ENCODE results near the gene NXPH3.
A peak's percentile ranks its signal among the peaks of the same experiment; 100 is the strongest.

Gene NXPH3

DNA sequence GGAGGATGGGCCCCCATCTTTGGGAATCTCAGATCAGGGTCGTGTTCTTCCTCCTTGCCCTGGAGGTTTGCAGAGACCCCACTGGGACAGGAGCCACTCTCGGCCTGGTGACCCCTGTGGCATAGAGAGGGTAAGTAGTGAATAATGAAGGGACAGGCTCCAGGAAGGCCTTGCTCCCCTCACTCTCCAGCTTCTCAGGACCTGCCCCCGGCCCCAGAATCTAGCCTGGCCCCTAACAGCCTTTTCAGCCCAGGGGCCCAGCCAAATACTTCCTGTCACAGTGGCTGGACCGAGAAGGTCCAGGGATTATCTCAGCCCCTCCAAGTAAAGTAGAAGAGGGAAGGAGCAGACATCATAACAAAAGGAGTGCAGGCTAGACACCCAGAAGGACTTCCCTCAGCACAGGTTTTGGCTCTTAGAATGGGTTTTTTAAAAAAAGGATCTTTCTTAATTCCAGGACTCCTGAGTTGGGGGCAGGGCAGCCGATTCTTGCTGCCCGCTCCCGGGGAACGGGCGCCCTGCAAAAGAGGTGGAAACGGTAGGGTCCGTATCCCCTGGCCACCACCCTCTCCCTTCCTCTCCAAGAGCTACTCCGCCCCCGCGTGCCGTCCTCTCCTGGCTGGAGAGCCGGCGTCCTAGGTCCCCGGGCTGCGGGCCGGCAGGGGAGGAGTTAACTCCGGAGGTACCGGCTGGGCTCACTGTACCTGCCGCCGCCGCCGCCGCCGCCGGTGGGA, 559 bp upstream of the NXPH3 start:
- peak overlapping the region; percentile 34 for H3K4me3 ChIP-seq (replicated peaks; ENCODE audit: insufficient read depth, low read length)
- no peak overlapping the region for H3K27ac ChIP-seq (replicated peaks)
- no peak for DNase-seq (ENCODE audit: low read depth in 1 of 2, low spot score in 1 of 2)
- H3K27me3 ChIP-seq (ENCODE audit: insufficient read depth, poor library complexity, severe bottlenecking) = peaks cover 21% of the 10 kb centered on the region
- TF ChIP-seq SPI1 (IDR thresholded peaks at IDR 0.05; ENCODE audit: borderline replicate concordance, low read depth) (no peak), GABPA (IDR thresholded peaks at IDR 0.05; ENCODE audit: low read depth) (no peak), POLR2AphosphoS5 (IDR thresholded peaks at IDR 0.05; ENCODE audit: low read depth) (no peak)
- TF ChIP-seq, protein P1, sequence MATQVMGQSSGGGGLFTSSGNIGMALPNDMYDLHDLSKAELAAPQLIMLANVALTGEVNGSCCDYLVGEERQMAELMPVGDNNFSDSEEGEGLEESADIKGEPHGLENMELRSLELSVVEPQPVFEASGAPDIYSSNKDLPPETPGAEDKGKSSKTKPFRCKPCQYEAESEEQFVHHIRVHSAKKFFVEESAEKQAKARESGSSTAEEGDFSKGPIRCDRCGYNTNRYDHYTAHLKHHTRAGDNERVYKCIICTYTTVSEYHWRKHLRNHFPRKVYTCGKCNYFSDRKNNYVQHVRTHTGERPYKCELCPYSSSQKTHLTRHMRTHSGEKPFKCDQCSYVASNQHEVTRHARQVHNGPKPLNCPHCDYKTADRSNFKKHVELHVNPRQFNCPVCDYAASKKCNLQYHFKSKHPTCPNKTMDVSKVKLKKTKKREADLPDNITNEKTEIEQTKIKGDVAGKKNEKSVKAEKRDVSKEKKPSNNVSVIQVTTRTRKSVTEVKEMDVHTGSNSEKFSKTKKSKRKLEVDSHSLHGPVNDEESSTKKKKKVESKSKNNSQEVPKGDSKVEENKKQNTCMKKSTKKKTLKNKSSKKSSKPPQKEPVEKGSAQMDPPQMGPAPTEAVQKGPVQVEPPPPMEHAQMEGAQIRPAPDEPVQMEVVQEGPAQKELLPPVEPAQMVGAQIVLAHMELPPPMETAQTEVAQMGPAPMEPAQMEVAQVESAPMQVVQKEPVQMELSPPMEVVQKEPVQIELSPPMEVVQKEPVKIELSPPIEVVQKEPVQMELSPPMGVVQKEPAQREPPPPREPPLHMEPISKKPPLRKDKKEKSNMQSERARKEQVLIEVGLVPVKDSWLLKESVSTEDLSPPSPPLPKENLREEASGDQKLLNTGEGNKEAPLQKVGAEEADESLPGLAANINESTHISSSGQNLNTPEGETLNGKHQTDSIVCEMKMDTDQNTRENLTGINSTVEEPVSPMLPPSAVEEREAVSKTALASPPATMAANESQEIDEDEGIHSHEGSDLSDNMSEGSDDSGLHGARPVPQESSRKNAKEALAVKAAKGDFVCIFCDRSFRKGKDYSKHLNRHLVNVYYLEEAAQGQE (IDR thresholded peaks at IDR 0.05; ENCODE audit: insufficient replicate concordance, low read depth) = no peak
- TF ChIP-seq, protein P2, sequence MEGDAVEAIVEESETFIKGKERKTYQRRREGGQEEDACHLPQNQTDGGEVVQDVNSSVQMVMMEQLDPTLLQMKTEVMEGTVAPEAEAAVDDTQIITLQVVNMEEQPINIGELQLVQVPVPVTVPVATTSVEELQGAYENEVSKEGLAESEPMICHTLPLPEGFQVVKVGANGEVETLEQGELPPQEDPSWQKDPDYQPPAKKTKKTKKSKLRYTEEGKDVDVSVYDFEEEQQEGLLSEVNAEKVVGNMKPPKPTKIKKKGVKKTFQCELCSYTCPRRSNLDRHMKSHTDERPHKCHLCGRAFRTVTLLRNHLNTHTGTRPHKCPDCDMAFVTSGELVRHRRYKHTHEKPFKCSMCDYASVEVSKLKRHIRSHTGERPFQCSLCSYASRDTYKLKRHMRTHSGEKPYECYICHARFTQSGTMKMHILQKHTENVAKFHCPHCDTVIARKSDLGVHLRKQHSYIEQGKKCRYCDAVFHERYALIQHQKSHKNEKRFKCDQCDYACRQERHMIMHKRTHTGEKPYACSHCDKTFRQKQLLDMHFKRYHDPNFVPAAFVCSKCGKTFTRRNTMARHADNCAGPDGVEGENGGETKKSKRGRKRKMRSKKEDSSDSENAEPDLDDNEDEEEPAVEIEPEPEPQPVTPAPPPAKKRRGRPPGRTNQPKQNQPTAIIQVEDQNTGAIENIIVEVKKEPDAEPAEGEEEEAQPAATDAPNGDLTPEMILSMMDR (IDR thresholded peaks at IDR 0.05; ENCODE audit: insufficient read depth, low read length) = no peak

DNA sequence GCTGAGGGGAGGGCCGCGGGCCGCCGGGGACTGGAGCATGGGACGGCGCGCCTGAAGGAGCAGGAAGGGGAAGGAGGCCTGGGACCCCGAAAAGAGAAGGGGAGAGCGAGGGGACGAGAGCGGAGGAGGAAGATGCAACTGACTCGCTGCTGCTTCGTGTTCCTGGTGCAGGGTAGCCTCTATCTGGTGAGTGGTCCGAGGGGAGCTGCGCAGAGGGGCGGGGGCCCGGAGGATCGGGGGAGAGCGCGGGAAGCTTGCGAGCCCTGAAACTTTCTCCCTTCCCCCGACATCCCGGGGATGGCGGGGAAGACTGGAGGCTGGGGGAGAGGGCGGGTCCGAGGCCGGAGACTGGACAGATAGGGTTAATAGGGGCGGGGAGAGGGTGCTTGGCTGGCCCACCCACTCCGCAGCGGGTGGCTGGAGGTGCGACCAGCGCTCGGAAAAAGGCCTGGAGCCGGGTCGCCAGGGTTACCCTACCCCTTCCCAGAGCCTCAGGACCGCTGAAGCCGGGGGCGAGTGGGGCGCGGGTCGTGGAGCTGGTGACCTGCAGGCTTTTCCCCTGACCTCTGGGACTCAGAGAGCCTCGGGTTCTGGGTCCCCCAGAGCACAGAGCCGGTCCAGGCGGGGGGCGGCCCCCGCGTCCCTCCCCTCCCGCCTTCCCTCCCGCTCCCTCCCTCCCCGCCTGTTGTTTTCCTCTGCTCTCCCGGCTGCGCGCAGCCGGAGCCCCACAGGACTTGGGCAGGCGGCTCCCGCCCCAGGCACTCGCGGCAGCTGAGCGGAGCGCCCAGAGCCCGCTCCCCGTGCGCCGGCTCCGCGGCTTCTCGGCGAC, 631 bp downstream of the NXPH3 start:
- Histone ChIP-seq H3K4me3 (replicated peaks; ENCODE audit: insufficient read depth, low read length) (peak overlapping the region; percentile 35), H3K27me3 (ENCODE audit: insufficient read depth, poor library complexity, severe bottlenecking) (peaks cover 21% of the 10 kb centered on the region), H3K27ac (replicated peaks) (no peak overlapping the region)
- DNase-seq (ENCODE audit: low read depth in 1 of 2, low spot score in 1 of 2) = no peak
- TF ChIP-seq POLR2AphosphoS5 (IDR thresholded peaks at IDR 0.05; ENCODE audit: low read depth) (no peak), SPI1 (IDR thresholded peaks at IDR 0.05; ENCODE audit: borderline replicate concordance, low read depth) (no peak), GABPA (IDR thresholded peaks at IDR 0.05; ENCODE audit: low read depth) (no peak)
- TF ChIP-seq, protein P2 (IDR thresholded peaks at IDR 0.05; ENCODE audit: insufficient read depth, low read length) = no peak
- TF ChIP-seq, protein P1 (IDR thresholded peaks at IDR 0.05; ENCODE audit: insufficient replicate concordance, low read depth) = no peak

DNA sequence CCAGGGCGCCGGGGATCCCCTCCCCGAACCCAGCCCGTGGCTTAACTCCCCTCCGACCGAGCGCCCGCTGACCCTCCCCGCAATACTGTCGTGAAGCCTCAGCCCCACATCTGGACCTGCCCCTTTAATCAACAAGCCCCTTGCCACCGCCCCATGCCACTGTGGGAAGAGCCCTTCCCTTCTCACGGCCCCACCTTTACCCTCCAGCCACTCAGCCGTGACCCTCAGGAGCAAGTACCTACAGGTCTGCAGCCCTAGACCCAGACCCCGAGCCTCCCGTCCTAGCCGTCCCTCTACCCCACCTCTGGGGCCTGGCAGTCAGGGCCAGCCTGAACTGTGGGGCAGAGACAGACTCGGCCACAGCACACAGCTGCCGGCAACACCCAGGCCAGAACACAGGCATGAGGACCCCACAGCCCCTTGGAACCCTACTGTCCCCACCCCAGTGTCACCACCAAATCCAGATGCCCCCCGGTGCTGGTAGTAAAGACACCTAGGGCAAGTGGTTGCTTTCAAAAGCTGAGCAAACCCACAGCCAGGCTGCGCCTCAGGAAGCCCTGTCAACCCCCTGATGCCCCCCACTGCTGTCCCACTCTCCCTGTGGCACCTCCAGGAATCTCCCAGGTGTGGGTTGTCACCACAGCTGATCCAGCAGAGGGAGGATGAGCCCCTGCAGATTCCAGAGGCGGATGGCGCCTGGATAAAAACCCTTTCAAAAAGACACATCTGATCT, 1.4 kb downstream of the NXPH3 start:
- TF ChIP-seq, protein P2 (IDR thresholded peaks at IDR 0.05; ENCODE audit: insufficient read depth, low read length) = no peak
- TF ChIP-seq SPI1 (IDR thresholded peaks at IDR 0.05; ENCODE audit: borderline replicate concordance, low read depth) (no peak), GABPA (IDR thresholded peaks at IDR 0.05; ENCODE audit: low read depth) (no peak), POLR2AphosphoS5 (IDR thresholded peaks at IDR 0.05; ENCODE audit: low read depth) (no peak)
- TF ChIP-seq, protein P1 (IDR thresholded peaks at IDR 0.05; ENCODE audit: insufficient replicate concordance, low read depth) = no peak
- no peak for DNase-seq (ENCODE audit: low read depth in 1 of 2, low spot score in 1 of 2)
- Histone ChIP-seq H3K27ac (replicated peaks) (no peak overlapping the region), H3K27me3 (ENCODE audit: insufficient read depth, poor library complexity, severe bottlenecking) (peaks cover 18% of the 10 kb centered on the region), H3K4me3 (replicated peaks; ENCODE audit: insufficient read depth, low read length) (no peak overlapping the region)

Data from HL-60 (cell line).